ENCODE data around the gene MFSD12.
A peak's percentile ranks its signal among the peaks of the same experiment; 100 is the strongest.

MFSD12 gene

DNA sequence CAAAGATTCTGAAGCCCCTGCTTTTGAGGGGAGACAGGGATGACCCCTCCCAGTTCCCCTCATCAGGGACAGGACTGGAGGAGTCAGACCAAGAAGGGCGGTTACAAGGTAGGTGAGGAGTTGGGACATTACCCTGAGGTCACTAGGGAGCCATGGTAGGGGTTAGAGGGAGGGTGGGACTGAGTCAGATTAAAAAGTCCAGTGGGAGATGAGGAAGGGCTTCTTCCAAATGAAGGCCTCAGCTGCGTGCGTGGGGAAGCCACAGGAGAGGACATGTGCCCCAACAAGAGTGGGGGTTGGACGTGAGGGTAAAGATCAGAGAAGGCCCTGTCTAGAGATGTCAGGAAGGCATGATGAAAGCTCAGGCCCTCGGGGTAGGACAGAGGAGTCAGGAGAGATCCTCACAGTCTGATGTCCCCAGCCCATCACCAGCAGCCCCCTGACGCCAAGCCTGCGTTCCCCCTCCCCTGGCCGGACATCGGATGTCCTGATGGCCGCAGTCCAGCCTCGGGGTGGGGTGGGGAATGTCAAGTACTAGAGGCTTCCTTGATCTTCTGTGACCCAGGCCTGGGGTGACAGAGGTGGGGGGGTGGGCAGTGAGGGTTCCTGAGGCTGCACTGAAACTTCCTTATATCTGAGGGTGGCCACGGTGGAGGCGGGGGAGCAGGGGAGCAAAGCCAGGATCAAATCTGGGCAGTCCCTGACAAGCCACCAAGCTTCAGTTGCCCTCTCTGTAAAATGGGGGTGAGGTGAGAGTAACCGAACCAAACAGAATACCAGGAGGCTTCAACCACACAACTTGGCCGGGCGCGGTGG is 6.5 kb upstream of the MFSD12 start:
- no peak for DNase-seq (ENCODE audit: insufficient read length, low spot score)
- FAIRE-seq = no peak

DNA sequence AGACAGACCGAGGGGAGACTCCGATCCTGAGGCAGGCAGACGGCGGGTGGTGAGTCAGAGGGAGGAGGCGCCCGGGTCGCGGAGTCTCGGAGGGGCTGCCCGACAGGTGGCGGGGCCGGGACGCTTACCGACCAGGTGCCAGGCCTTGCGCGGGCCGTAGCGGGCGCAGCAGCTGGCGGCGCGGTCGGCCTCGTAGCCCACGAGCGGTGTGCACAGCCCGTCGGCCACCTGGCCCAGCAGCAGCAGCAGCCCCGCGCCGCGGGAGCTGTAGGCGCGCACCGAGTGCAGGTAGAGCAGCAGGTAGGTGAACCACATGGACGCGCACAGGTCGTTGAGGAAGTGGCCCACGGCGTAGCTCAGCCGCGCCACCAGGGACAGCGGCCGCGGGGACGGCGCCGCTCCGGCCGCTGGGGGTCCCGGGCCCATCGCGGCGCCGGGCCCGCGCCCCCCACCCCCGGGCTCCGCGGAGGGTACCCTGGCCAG is 367 bp downstream of the MFSD12 start:
- no peak for DNase-seq (ENCODE audit: insufficient read length, low spot score)
- FAIRE-seq = no peak

DNA sequence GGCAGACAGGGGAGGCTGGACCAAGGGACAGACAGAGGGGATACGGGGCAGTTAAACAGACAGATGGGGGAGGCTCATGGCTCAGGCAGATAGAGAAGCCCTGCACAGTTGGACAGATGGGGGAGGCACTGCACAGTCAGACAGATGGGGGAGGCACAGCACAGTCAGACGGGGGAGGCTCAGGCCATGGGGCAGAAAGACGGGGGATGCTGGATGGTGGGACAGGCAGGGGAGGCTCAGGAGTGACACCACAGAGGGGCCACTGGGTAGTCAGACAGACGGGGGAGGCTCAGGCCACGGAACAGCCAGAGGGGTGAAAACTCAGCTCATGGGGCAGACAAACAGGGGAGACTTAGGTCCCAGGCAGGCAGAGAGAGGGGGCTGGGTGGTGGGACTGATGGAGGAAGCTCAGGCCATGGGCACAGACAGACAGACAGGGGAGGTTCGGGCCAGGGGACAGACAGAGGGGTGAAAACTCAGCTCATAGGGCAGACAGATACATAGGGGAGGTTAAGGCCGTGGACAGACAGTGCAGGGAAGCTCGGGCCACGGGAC is 886 bp downstream of the MFSD12 start:
- no peak for FAIRE-seq
- DNase-seq (ENCODE audit: insufficient read length, low spot score) = no peak

DNA sequence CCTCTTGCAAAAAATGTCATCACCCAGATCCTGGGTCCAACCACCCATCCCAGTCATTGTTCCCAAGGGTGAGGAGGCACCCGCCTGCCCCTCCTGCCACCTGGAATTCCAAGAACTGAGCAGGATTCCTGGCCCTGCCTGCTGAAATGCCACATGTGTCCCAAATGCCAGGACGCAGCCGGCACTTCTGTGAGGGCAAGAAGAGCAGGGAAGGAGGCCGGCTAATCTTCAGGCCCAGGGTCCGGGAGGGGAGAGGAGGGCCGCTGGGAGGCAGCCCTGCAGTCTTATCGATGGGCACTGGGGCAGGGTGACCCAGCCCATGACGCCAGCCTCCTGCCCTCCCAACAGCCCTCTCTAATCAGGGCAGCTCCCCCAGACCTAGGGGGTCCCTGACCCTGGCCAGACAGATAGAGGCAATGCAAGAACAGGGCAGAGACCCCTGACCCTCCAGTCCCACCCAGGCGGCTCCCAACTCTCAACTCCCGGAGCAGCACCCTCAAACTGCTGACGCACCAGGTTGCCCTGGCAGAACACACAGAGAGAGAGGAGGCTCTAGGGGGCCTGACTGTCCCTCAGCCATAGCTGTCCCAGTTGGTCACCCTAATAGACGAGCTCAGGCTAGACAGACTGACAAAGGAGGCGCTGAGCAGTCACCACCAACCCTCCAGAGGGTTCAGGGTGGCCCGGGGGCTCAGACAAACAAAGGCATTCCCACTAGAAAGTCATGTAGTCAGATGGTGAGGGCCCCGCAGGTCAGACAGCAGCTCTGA is 1.5 kb downstream of the MFSD12 start:
- no peak for DNase-seq (ENCODE audit: insufficient read length, low spot score)
- FAIRE-seq = no peak

DNA sequence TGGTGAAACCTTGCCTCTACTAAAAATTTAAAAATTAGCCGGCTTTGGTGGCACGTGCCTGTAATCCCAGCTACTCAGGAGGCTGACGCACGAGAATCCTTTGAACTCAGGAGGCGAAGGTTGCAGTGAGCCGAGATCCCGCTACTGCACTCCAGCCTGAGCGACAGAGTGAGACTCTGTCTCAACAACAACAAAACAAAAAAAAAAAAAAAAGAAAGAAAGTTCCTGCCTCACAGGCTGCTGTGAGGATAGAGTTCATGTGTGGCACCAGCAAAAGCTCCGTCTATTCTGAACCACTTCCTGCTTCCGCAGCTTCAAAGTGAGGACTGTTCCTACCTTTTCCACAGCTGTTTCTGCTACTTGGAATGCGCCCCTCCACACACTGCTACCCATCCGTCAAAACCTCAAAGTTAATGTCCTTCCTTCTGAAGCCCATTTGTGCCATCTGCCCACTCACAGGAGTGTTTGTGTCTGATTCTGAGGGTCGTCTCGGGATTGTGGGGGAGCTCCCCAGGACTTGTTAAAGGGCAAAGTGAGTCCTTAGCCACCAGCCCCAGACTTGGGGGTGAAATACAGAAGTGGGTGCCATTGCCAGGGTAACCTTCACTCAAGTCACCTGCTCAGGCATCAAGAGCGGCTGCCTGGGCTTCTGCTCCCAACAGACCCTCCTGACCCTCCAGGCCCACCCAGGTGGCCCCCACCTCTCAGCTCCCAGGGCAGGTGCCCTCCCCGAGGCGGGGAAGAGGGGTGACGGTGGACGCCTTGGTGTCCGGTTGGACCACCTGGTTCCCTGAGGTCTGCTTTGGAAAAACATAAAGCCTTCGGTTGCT is 2.9 kb downstream of the MFSD12 start:
- FAIRE-seq (peak; percentile 87), DNase-seq (ENCODE audit: insufficient read length, low spot score) (no peak)

DNA sequence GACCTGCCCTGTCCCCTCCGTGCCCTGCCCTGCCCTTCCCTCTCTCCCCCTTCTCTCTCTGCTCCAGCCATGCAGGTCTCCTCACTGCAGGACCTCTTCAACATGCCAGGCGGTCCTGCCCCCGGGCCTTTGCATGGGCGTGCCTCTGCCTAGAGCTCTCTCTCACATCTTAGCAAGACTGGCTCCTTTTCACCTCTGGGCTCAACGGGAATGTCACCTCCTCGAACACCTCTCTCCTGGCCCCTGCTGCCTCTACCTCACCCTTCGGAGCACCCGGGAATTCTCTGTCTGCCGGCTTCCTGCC is 5.6 kb downstream of the MFSD12 start:
- DNase-seq (ENCODE audit: insufficient read length, low spot score) = no peak
- FAIRE-seq = no peak

DNA sequence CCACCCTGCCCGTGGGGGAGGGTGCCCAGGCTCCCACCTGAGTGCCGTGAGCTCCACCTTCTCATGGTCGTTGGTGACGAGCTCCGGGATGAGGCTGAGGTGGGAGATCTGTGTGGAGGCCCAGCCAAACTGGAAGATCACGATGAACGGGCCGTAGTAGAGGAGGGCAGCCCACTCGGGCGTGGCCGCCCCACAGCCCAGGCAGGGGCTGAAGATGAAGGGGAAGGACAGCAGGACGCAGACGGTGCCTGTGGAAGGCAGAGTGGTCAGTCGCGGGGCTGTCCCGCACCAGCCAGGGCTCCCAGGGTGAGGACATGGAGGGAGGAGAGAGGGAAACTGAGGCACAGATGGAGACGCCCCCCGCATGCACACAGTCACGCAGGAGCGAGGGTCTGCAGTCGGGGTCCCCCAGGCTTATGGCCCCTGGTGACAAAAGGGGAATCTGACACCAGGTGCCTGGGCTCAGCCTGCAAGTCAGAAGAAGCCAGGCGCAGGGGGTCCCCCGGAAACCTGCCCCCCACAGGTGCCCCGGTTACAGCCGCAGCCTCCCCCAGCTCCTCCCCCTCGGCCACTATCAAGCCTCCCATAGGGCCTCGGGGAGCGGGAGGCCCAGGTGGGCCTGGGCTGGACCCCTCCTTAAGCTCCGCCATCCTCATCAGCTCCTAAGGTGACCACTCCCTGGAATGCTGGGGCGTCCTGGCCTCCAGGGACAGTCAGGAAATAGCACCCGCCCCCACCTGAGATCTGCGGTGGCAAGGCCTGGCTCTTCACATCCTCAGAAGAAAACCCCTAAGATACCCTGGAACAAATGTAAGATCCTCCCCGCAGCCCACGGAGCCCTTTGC is 6.2 kb downstream of the MFSD12 start:
- no peak for FAIRE-seq
- DNase-seq (ENCODE audit: insufficient read length, low spot score) = no peak

DNA sequence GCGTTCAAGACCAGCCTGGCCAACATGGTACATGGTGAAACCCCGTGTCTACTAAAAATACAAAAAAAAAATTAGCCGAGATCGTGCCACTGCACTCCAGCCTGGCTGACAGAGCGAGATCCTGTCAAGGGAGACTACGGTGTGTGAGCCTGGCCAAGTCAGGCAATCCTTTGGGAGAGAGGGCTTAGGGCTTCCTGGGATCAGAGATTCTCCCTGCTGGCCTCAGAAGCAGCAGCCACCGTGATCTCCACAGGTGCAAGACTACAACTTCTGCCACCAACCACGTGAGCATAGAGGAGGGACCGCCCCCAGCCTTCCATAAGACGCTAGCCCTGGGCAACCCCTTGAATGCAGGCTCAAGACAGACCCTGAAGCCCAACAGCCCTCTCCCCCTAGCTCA is 7.6 kb downstream of the MFSD12 start:
- FAIRE-seq (no peak), DNase-seq (ENCODE audit: insufficient read length, low spot score) (no peak)

DNA sequence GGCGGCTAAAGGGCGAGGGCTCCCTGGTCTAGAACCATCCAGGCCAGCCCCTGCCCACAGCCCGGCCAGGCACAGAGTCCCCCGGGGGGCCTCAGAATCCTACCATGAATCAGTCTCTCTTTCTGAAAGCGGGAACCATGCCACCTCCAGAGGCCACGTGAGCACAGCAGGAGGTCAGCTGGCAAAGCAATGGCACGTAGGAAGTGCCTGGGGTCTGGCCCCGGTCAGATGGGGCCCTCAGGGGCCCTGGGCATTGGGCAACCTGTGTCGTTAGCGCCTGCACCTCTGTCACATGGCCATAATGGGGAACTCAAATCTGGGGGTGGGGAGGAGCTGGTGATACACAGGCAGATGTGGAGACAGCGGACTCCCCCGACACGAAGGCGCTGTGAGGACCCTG is 8.8 kb downstream of the MFSD12 start:
- DNase-seq (ENCODE audit: insufficient read length, low spot score) (no peak), FAIRE-seq (no peak)

DNA sequence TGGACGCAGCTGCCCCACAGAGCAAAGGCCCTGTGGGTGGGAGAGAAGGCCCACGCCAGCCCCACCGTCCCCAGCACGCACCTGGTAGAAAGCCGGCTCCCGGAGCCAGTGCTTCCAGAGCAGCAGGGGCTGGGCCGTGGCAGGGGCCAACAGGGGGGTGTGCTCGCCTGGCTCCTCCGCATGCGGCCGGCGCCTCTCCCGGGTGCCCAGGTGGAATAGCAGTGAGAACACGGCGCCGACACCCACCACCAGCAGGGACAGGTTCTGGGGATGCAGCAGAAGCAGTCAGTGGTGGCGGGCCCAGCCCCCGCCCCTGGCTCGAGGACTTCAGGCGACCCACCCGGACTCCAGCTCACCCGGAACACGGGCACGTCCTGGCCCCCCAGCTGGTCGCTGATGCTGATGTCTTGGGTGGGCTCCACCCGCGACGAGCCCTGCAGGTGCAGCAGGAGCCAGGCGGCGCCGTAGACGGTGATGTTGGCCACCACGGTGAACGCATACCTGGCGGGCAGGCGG is 9.6 kb downstream of the MFSD12 start:
- DNase-seq (ENCODE audit: insufficient read length, low spot score) = no peak
- FAIRE-seq = no peak

DNA sequence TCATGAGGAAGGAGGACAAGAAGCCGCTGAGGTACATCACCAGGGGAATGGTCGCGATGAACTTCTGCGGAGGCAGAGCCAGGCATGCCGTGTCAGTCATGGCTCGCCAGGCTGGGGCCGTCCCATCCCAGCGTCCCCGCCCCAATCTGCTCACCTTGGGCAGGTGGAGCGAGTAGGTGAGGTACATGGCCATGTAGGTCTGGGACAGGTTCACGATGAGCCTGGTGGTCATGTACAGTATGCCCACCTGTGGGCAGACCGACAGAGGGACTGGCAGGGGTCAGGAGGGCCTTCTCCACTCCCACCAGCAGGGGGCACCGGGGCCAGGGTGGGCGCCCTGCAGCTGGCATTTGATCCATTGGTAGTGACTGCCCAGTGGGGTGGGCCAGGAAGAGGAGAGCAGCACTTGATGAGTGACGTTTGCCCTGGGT is 10.1 kb downstream of the MFSD12 start:
- DNase-seq (ENCODE audit: insufficient read length, low spot score) (no peak), FAIRE-seq (no peak)

DNA sequence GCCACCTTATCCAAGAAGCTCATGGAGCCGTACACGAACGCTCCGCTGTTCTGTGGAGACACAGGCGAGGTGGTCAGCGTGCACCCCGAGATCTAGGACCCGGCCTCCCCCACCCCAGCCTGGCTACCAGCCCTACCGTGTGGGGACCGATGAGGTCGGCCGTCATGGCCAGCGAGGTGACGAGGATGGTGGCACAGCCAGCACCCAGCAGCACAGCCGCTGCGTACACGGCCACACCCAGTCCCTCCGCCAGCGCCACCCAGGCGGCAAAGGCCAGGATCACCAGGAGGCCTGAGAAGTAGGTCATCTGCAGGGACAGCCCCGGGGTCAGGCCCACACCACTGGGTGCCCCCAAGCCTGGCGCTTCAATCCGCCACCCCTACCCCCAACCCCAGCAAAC is 11.3 kb downstream of the MFSD12 start:
- no peak for FAIRE-seq
- DNase-seq (ENCODE audit: insufficient read length, low spot score) = no peak

DNA sequence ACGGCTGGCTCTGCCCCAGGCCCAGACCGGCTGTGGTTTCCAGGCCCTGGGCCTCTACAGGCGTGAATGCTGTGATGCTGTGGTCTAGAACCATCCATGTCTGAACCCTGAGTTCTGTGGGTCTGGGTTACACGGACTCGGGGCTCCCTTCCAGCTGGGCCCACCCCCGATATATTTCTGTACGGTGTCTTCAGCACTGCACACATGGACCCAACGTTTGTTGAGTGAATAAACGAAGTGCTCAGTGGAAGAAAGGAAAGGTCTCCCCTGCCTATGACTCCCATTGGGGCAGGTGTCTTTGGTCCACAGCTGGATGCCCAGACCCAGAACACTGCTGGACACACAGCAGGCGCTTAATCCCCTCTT is 11.7 kb downstream of the MFSD12 start:
- DNase-seq (ENCODE audit: insufficient read length, low spot score) = no peak
- FAIRE-seq = no peak

DNA sequence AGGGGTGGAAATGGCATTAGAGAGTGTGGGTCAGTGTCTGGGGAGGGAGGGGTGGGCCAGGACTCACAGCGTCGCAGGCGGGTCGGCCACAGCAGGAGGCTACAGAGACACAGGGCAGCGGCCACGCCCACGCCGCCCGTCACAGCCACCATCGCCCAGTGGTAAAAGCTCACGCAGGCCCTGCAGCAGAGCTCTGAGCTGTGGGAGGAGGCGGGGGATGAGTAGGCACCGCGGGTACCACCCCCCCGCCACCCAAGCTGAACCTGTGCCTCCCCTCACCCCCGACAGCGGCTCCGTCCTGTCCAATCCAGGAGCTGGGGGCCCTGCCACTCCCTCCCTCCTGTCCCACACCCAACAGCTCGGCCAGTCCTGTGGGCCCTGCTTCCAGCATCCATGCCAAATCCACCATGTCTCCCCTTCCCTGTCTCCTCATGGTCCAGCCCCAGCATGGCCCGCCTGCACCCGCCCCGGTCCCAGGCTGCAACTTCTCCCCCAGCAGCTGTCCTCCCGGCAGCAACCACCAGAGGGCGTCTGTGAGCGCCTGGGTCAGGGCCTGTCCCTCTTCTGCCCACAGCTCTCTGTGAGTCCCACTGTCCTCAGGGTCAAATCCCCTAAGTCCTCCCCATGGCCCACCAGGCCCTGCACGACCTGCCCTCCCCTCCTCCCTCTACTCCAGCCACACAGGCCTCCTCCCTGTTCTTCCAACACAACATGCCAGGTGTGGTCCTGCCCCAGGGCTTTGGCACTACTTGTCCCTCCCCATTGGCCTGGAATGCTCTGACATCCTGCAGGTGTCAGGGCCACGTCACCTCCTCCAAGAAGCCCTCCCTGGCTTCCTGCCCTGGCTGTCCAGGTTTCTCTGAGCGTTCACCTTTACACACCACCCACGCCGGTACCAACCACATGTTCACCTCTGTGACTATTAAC is 12.4 kb downstream of the MFSD12 start:
- peak; percentile 93 for DNase-seq (ENCODE audit: insufficient read length, low spot score)
- FAIRE-seq = peak; percentile 89

DNA sequence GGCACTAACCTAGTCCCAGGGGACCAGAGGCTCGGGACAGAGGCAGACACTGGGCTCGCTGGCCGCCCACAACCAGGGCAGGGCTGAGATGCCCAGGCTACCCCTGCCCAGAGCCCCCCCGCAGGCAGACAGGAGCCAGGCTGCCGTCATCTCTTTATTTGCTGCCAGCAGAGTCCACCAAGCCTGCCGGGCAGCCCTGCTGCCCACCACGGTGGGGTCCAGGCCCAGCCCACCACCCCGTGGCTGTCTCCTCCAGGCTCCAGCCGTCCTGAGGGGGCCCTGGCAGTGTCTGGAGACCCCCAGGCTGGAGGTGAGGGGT is 13.4 kb downstream of the MFSD12 start:
- no peak for DNase-seq (ENCODE audit: insufficient read length, low spot score)
- FAIRE-seq = no peak

DNA sequence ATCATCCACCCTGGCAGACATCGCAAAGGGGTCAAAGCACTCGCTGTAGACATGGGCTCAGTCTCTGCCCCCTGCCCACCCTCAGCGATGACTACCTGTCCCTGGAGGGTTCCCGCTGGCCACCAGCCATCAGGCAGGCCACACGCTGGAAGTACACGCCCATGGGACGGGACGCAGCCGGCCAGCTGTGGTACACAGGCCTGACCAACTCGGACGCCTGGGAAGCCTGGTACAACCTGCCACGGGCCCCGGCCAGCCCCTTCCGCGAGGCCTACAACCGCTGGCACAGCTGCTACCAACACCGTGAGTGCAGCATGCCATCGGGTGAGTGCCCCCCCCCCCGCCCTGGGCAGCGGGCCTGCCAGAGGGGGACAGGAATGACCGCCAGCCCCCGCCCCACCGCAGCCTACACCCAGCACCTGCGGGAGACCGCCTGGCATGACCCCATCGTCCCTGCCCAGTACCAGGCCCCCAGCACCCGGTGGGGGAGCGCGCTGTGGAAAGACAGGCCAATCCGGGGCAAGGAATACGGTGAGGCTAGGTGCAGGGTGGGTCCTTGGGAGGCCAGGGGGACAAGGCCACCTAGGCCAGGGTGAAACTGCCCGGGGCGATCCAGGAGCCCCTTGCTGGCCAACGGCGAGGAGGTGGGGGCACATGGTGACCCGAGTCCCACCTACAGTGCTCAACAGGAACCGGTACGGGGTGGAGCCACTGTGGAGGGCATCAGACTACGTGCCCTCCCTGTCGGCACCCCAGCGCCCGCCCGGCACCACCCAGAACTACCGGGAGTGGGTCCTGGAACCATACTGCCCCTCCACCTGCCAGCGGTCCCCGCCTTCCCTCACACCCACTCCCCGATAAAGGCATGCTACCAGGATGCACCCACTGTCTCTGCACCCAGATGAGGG is 14.0 kb downstream of the MFSD12 start:
- no peak for FAIRE-seq
- no peak for DNase-seq (ENCODE audit: insufficient read length, low spot score)

DNA sequence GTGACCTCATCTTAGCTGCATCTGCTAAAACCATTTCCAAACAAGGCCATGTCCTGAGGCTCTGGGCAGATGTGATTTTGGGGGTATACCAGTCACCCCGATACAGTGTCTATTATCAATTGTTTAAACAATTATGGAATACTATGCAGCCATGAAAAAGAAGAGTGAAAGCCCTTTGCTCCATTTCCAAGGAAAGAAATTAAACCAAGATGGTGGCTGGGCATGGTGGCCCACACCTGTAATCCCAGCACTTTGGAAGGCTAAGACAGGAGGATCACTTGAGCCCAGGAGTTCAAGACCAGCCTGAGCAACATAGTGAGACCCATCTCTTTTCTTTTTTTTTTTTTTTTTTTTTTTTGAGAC is 17.6 kb downstream of the MFSD12 start:
- FAIRE-seq = no peak
- no peak for DNase-seq (ENCODE audit: insufficient read length, low spot score)
